ENCODE results near the gene LAMA2.

DNA sequence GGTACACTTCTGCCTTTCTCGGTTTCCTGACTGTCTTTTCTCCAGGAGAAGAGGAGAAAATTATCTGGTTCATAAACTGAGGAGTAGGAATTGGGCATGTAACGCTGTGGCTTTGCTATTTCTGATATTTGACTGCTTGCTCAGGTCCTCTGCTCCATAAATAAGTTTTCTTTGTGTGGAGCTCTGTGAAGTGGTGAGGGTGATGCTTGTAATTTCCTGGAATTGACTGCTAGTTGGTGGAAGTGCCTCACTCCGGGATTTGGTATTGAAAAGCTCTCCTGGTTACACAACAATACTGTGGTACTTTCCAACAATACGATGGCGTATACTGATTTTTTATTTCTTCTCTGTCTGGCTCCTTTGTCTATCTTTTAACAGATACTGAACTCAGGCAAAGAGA lies 25.1 kb upstream of the LAMA2 start:
- TF ChIP-seq, protein P1, sequence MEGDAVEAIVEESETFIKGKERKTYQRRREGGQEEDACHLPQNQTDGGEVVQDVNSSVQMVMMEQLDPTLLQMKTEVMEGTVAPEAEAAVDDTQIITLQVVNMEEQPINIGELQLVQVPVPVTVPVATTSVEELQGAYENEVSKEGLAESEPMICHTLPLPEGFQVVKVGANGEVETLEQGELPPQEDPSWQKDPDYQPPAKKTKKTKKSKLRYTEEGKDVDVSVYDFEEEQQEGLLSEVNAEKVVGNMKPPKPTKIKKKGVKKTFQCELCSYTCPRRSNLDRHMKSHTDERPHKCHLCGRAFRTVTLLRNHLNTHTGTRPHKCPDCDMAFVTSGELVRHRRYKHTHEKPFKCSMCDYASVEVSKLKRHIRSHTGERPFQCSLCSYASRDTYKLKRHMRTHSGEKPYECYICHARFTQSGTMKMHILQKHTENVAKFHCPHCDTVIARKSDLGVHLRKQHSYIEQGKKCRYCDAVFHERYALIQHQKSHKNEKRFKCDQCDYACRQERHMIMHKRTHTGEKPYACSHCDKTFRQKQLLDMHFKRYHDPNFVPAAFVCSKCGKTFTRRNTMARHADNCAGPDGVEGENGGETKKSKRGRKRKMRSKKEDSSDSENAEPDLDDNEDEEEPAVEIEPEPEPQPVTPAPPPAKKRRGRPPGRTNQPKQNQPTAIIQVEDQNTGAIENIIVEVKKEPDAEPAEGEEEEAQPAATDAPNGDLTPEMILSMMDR (conservative IDR thresholded peaks at IDR 0.05 in 1 of 2, IDR thresholded peaks at IDR 0.05 in 1 of 2; ENCODE audit: low read depth in 1 of 2, low read length in 2 of 2), result no peak
- no peak for TF ChIP-seq EZH2 (IDR thresholded peaks at IDR 0.05; ENCODE audit: low read length, missing control alignments)

Data from fibroblast of lung (primary cell).